Omental fat pad (tissue), 4 donors: ENCODE data around the gene CXXC4. TPM values are rescaled to one million over a fixed set of nuclear protein-coding genes. Genes with fewer than 3 reads are reported as not detected.
A peak's percentile ranks its signal among the peaks of the same experiment; 100 is the strongest.

Experiments
- ATAC-seq: fragments of 150-250 bp; one replicate; pipeline ENCODE4 v1.9.1; 2016; ENCODE audit warnings: mild to moderate bottlenecking, moderate library complexity; ENCODE audit not compliant: low FRiP score
- DNase-seq: peaks from one replicate; pipeline ENCODE4 v3.0.0-alpha.2; 2019; ENCODE audit warnings: low spot score
- CTCF ChIP-seq, 3 donors: fragments of 450-650 bp; IDR thresholded peaks; one replicate each; pipeline ENCODE4 v1.5.1; 2016 to 2017; ENCODE audit warnings: antibody characterized with exemption in 3 of 3, mild to moderate bottlenecking in 3 of 3, moderate library complexity in 2 of 3
- total RNA-seq, 4 donors: library from RNA; depleted of rRNA; stranded (reverse); fragments of >200 nt; gene quantifications; one replicate each; pipeline ENCODE4 v1.1.0, GENCODE V29; 2016

Gene CXXC4
- total RNA-seq, 4 donors from 2014 or later: 0.12 to 4.7 (median 0.41) TPM

DNA sequence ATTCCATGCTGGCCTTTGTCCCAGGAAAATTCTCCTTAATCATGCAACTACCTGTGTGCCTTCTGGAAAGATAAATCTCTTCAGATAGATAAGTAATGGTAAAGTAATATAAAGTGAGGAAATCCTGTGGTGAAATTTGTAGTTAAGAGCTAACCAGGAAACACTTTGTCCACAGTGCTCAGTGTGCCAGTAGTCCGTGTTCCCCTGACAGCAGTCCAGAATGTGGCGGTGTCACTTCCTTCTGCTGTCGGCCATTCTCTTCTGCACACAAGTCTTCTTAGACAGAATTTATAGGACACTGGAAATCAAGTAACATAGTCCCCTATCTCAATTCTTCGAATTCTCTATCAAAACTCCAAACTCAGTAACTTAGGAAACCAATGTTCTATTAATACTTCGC, 5.7 kb upstream of the CXXC4 start:
- ATAC-seq (no peak), DNase-seq (no peak)
- TF ChIP-seq CTCF (IDR thresholded peaks at IDR 0.05): no peak

GRCh38 chr4:104494185-104494584, 509 bp downstream of the CXXC4 start:
- TF ChIP-seq CTCF (IDR thresholded peaks at IDR 0.05): no peak

GRCh38 chr4:104493081-104493831, 1.4 kb downstream of the CXXC4 start:
- ATAC-seq: no peak
- DNase-seq: no peak
- no peak for TF ChIP-seq CTCF (IDR thresholded peaks at IDR 0.05)

More at GRCh38 chr4:104494185-104494584, 509 bp downstream of the CXXC4 start:
- ATAC-seq: no peak
- no peak for DNase-seq

DNA sequence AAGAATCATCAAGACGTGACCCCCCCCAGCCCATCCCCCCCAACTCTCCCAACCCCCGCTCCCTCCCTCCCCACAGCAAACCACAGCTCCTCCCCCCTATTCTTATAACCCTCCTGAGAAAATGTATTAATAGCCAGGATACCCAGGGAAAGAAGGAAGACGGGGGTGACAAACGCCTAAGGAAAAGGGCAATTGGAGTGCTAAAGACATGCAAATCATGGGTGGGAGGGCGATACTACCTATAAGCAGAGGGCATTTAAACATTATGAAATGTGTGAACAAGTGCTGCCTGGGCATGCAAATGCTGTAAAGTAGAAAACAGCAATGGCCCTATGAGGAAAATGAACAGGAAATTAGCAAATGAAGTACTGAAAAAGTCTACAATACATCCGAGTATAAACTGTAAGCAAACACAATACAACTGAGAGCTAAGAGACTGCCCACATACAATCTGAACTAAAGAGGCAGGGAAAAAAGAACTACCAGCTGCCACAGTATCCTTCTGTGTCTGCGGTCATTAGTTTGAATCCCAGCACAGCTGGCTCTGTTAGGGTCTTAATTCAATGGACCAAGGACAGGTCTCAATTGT, 2.4 kb downstream of the CXXC4 start:
- no peak for TF ChIP-seq CTCF (IDR thresholded peaks at IDR 0.05)
- no peak for ATAC-seq
- DNase-seq: no peak

- ATAC-seq (peak; percentile 5), DNase-seq (no peak)
- no peak for TF ChIP-seq CTCF (IDR thresholded peaks at IDR 0.05)
Observed at GRCh38 chr4:104491481-104492182, 3.1 kb downstream of the CXXC4 start.

DNA sequence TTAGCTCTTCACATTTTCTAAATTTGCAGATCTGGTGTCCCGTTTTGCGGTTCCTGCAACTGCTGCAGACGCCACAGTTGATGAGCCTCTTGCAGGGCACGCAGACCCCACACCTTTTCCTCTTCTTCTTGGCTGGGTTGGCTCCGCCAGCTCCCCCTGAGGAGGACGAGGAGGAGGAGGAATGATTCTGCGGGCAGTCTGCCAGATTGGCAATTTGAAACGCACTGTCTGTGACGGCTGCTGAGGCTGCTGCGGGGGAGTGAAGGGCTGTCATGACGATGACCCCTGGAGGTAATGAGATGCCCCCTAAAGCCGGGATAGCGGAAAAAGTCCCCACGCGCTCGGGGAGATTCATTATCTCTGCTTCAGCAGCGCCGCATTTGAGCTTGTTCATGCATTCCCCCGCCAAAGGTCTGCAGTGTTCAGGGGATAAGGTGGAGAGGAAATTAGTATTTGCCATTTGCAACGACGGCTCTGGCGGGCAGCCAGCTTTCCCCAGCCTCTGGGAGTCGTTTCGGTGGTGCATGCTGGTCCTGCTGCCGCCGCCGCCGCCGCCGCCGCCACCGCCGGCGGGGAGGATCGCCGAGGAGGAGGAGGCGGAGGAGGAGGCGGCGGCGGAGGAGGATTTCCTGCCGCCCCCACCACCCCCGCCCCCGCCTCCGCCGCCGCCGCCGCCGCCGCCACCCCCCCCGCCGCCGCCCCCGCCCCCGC, 3.8 kb downstream of the CXXC4 start:
- no peak for TF ChIP-seq CTCF (IDR thresholded peaks at IDR 0.05)
- peak; percentile 46 for DNase-seq
- peak; percentile 30 for ATAC-seq
